Neural cell (in vitro differentiated cells): ENCODE data around the gene B4GALT1. TPM values are rescaled to one million over a fixed set of nuclear protein-coding genes. Genes with fewer than 3 reads are reported as not detected.
"Not testable (repeated sequence)": the region's sequence is repeated elsewhere in the genome, so short reads cannot be mapped to it uniquely, and the experiment has no call there.

ENCODE experiments used
- H2AFZ ChIP-seq: fragments of 200-600, 300-800 bp; sonication (generic), shearing (Covaris generic); 2 replicates; pipeline ENCODE4 v1.6.0; 2014; ENCODE audit warnings: low read depth, mild to moderate bottlenecking, antibody characterized with exemption, low read length, moderate library complexity
- H3F3A ChIP-seq: fragments of 200-600 bp; shearing (Covaris generic); 2 replicates; pipeline ENCODE4 v1.6.1; 2016; ENCODE audit warnings: mild to moderate bottlenecking, moderate library complexity, mixed read lengths, antibody characterized with exemption, low read length; ENCODE audit not compliant: insufficient read depth, poor library complexity, severe bottlenecking
- H3K27ac ChIP-seq: fragments of 200-600, 300-800 bp; sonication (generic), shearing (Covaris generic); 2 replicates; pipeline ENCODE4 v1.5.1; 2014; ENCODE audit warnings: mild to moderate bottlenecking, low read length, moderate library complexity
- H3K27me3 ChIP-seq: fragments of 300-800, 200-600 bp; sonication (generic), shearing (Covaris generic); 2 replicates; pipeline ENCODE4 v1.6.0; 2014; ENCODE audit warnings: mild to moderate bottlenecking, low read depth, low read length, moderate library complexity; ENCODE audit not compliant: insufficient read depth
- H3K36me3 ChIP-seq: fragments of 300-800, 200-600 bp; sonication (generic), shearing (Covaris generic); 2 replicates; pipeline ENCODE4 v1.5.1; 2014; ENCODE audit warnings: mild to moderate bottlenecking, antibody characterized with exemption, low read length, moderate library complexity; ENCODE audit not compliant: insufficient read depth
- H3K4me2 ChIP-seq: fragments of 300-800, 200-600 bp; sonication (generic), shearing (Covaris generic); 2 replicates; pipeline ENCODE4 v1.6.0; 2014; ENCODE audit warnings: mild to moderate bottlenecking, low read length
- H3K4me3 ChIP-seq: fragments of 300-800, 200-600 bp; sonication (generic), shearing (Covaris generic); 2 replicates; pipeline ENCODE4 v1.5.1; 2014; ENCODE audit warnings: mild to moderate bottlenecking, low read length, moderate library complexity
- H3K79me2 ChIP-seq: fragments of 200-600 bp; shearing (Covaris generic); replicated peaks from 2 replicates; pipeline ENCODE4 v1.6.0; 2014; ENCODE audit warnings: mild to moderate bottlenecking, low read length, moderate library complexity; ENCODE audit not compliant: insufficient read depth
- H3K9ac ChIP-seq: fragments of 300-800, 200-600 bp; sonication (generic), shearing (Covaris generic); 2 replicates; pipeline ENCODE4 v1.6.1; 2016; ENCODE audit warnings: mild to moderate bottlenecking, low read length, mixed read lengths
- H3K9me2 ChIP-seq: fragments of 200-600 bp; shearing (Covaris generic); 2 replicates; pipeline ENCODE4 v1.6.1; 2016; ENCODE audit warnings: mild to moderate bottlenecking, low read length, mixed read lengths; ENCODE audit not compliant: insufficient read depth
- H3K9me3 ChIP-seq: fragments of 200-600, 300-800 bp; sonication (generic), shearing (Covaris generic); 2 replicates; pipeline ENCODE4 v1.6.1; 2016; ENCODE audit warnings: mild to moderate bottlenecking, mixed run types, low read length, moderate library complexity, mixed read lengths
- H4K20me1 ChIP-seq: fragments of 200-600 bp; shearing (Covaris generic); 2 replicates; pipeline ENCODE4 v1.6.1; 2016; ENCODE audit warnings: mild to moderate bottlenecking, mixed run types; ENCODE audit not compliant: insufficient read depth
- CTCF ChIP-seq: fragments of 450-650 bp; IDR thresholded peaks from 2 replicates; pipeline ENCODE4 v1.5.1; 2014; ENCODE audit warnings: antibody characterized with exemption, mild to moderate bottlenecking, moderate library complexity; ENCODE audit not compliant: poor library complexity, severe bottlenecking
- EP300 ChIP-seq: fragments of 450-650 bp; conservative IDR thresholded peaks from 2 replicates; pipeline ENCODE4 v1.6.1; 2014; ENCODE audit warnings: antibody characterized with exemption, mild to moderate bottlenecking, moderate library complexity; ENCODE audit not compliant: poor library complexity, severe bottlenecking
- EZH2 ChIP-seq: fragments of 200-600, 300-800 bp; shearing (Covaris generic), sonication (generic); IDR thresholded peaks from 2 replicates; pipeline ENCODE4 v1.6.1; 2014; ENCODE audit warnings: antibody characterized with exemption, low read length, borderline replicate concordance, mild to moderate bottlenecking; ENCODE audit not compliant: insufficient read depth, poor library complexity, severe bottlenecking
- MXI1 ChIP-seq: fragments of 450-650 bp; conservative IDR thresholded peaks from 2 replicates; pipeline ENCODE4 v1.6.1; 2014; ENCODE audit warnings: antibody characterized with exemption, mild to moderate bottlenecking; ENCODE audit not compliant: poor library complexity, severe bottlenecking
- POLR2AphosphoS5 ChIP-seq: IDR thresholded peaks from 2 replicates; pipeline ENCODE4 v1.6.1; 2012
- RAD21 ChIP-seq: fragments of 450-650 bp; conservative IDR thresholded peaks from 2 replicates; pipeline ENCODE4 v1.6.1; 2014; ENCODE audit warnings: antibody characterized with exemption, mild to moderate bottlenecking, moderate library complexity
- SMC3 ChIP-seq: fragments of 450-650 bp; conservative IDR thresholded peaks from 2 replicates; pipeline ENCODE4 v1.6.1; 2014; ENCODE audit warnings: antibody characterized with exemption, mild to moderate bottlenecking, moderate library complexity; ENCODE audit not compliant: poor library complexity
- TAF1 ChIP-seq: IDR thresholded peaks from 2 replicates; pipeline ENCODE4 v1.6.1; 2012; ENCODE audit warnings: low read depth
- polyA plus RNA-seq: library from polyadenylated mRNA; depleted of rRNA; stranded (reverse); fragments of >200 nt; gene quantifications from 2 replicates; pipeline ENCODE4 v1.2.3, GENCODE V29; 2014
- TF ChIP-seq, protein P1 (sequence below): IDR thresholded peaks from 2 replicates; pipeline ENCODE4 v1.6.1; 2012; ENCODE audit warnings: borderline replicate concordance

The B4GALT1 gene
- polyA plus RNA-seq, 1 donor from 2014 or later: 0.41 TPM

- Histone ChIP-seq H4K20me1 (no peaks in the 10 kb centered on the region), H3K4me2 (no peak overlapping the region), H3K9me3 (no peaks in the 10 kb centered on the region), H3K9me2 (no peaks in the 10 kb centered on the region), H3K27ac (no peak overlapping the region), H3K36me3 (no peaks in the 10 kb centered on the region), H3K79me2 (no peaks in the 10 kb centered on the region), H3F3A (no peaks in the 10 kb centered on the region), H3K9ac (no peak overlapping the region), H3K27me3 (no peaks in the 10 kb centered on the region), H3K4me3 (no peak overlapping the region), H2AFZ (no peak overlapping the region)
- no peak for TF ChIP-seq CTCF
- no peak for TF ChIP-seq EP300
- TF ChIP-seq POLR2AphosphoS5: no peak
Observed at GRCh38 chr9:33161589-33162132, 5.5 kb downstream of the B4GALT1 start.

DNA sequence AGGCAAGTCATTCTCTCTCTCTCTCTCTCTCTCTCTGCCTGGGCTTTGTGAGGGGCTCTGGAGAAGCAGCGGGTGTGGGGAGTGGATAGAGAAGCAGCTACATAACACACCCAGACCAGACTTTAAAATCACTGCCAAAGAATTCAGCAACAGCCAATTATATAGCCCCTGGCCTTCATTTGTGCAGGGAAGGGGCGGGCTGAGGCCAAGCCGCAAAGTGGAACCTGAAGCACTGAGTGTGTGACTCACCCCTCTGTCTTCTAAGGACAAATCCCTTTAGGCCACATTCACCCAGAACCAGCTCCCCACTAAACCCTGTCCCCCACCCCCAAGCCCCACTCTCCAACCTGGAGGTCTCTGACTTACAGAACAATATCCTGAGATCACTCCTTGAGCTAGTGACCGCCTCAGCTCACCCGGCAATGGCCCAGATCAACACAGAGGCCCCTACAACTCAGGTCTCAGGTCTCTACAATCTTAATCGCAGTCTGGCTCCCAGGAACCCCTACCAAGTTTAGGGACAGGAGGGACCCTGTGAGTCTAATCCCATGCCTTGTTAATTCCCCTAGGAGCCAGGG lies 6.0 kb downstream of the B4GALT1 start:
- Histone ChIP-seq H2AFZ (no peak overlapping the region), H3K27ac (no peak overlapping the region), H3F3A (no peaks in the 10 kb centered on the region), H3K9me3 (no peaks in the 10 kb centered on the region), H3K9ac (no peak overlapping the region), H3K27me3 (no peaks in the 10 kb centered on the region), H3K4me3 (no peak overlapping the region), H3K9me2 (no peaks in the 10 kb centered on the region), H3K4me2 (no peak overlapping the region), H3K36me3 (no peaks in the 10 kb centered on the region), H3K79me2 (no peaks in the 10 kb centered on the region), H4K20me1 (no peaks in the 10 kb centered on the region)
- TF ChIP-seq EZH2: no peak
- TF ChIP-seq TAF1: no peak
- no peak for TF ChIP-seq POLR2AphosphoS5
- no peak for TF ChIP-seq EP300
- TF ChIP-seq RAD21: no peak

- not testable (repeated sequence) for H3K79me2 ChIP-seq, H3K4me2 ChIP-seq, H3K27ac ChIP-seq
Observed at GRCh38 chr9:33160446-33160845, 6.7 kb downstream of the B4GALT1 start.

GRCh38 chr9:33159777-33160127 lies 7.4 kb downstream of the B4GALT1 start:
- Histone ChIP-seq H3K9ac (no peak overlapping the region), H3K9me2 (no peaks in the 10 kb centered on the region), H3F3A (no peaks in the 10 kb centered on the region), H3K9me3 (no peaks in the 10 kb centered on the region), H3K36me3 (no peaks in the 10 kb centered on the region), H3K4me3 (no peak overlapping the region), H3K79me2 (no peaks in the 10 kb centered on the region), H2AFZ (no peak overlapping the region), H4K20me1 (no peaks in the 10 kb centered on the region), H3K27ac (no peak overlapping the region), H3K27me3 (no peaks in the 10 kb centered on the region), H3K4me2 (no peak overlapping the region)
- TF ChIP-seq TAF1 (no peak), MXI1 (no peak), EP300 (no peak), CTCF (no peak), SMC3 (no peak), EZH2 (no peak), RAD21 (no peak), POLR2AphosphoS5 (no peak)
- TF ChIP-seq, protein P1, sequence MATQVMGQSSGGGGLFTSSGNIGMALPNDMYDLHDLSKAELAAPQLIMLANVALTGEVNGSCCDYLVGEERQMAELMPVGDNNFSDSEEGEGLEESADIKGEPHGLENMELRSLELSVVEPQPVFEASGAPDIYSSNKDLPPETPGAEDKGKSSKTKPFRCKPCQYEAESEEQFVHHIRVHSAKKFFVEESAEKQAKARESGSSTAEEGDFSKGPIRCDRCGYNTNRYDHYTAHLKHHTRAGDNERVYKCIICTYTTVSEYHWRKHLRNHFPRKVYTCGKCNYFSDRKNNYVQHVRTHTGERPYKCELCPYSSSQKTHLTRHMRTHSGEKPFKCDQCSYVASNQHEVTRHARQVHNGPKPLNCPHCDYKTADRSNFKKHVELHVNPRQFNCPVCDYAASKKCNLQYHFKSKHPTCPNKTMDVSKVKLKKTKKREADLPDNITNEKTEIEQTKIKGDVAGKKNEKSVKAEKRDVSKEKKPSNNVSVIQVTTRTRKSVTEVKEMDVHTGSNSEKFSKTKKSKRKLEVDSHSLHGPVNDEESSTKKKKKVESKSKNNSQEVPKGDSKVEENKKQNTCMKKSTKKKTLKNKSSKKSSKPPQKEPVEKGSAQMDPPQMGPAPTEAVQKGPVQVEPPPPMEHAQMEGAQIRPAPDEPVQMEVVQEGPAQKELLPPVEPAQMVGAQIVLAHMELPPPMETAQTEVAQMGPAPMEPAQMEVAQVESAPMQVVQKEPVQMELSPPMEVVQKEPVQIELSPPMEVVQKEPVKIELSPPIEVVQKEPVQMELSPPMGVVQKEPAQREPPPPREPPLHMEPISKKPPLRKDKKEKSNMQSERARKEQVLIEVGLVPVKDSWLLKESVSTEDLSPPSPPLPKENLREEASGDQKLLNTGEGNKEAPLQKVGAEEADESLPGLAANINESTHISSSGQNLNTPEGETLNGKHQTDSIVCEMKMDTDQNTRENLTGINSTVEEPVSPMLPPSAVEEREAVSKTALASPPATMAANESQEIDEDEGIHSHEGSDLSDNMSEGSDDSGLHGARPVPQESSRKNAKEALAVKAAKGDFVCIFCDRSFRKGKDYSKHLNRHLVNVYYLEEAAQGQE: no peak

More at GRCh38 chr9:33160446-33160845, 6.7 kb downstream of the B4GALT1 start:
- not testable (repeated sequence) for H3K9ac ChIP-seq, H3K27me3 ChIP-seq, H3K9me3 ChIP-seq, H3K36me3 ChIP-seq, H4K20me1 ChIP-seq, H3F3A ChIP-seq, H3K4me3 ChIP-seq, H2AFZ ChIP-seq, H3K9me2 ChIP-seq
